Testis (tissue), 3 donors: ENCODE data around the gene MRPL50. TPM values are rescaled to one million over a fixed set of nuclear protein-coding genes. Genes with fewer than 3 reads are reported as not detected.

ENCODE experiments used
- DNase-seq: peaks from one replicate; pipeline ENCODE4 v3.0.0-alpha.2; 2019
- H3K27ac ChIP-seq, 2 donors: fragments of 200-600 bp; sonication (generic); one replicate each; pipeline ENCODE4 v1.5.1; 2019
- H3K27me3 ChIP-seq: fragments of 200-600 bp; sonication (generic); one replicate; pipeline ENCODE4 v1.5.1; 2019
- H3K36me3 ChIP-seq: fragments of 200-600 bp; sonication (generic); one replicate; pipeline ENCODE4 v1.5.1; 2017; ENCODE audit warnings: low read depth; ENCODE audit errors: missing control alignments
- H3K4me1 ChIP-seq: fragments of 200-600 bp; sonication (generic); one replicate; pipeline ENCODE4 v1.5.1; 2019
- H3K4me3 ChIP-seq, 2 donors: fragments of 200-600 bp; sonication (generic); one replicate each; pipeline ENCODE4 v1.5.1; 2017 to 2019
- H3K9me3 ChIP-seq: fragments of 200-600 bp; sonication (generic); one replicate; pipeline ENCODE4 v1.5.1; 2017
- CTCF ChIP-seq, 3 experiments: fragments of 450-650 bp in 2 of 3; fragments of 200-600 bp in 1 of 3; sonication (generic) in 1 of 3; IDR thresholded peaks; one replicate each; pipeline ENCODE4 v1.5.1; 2016 to 2019; ENCODE audit warnings: antibody characterized with exemption in 3 of 3, mild to moderate bottlenecking in 2 of 3, moderate library complexity in 1 of 3
- POLR2A ChIP-seq: fragments of 450-650 bp; IDR thresholded peaks from one replicate; pipeline ENCODE4 v1.6.1; 2017; ENCODE audit warnings: antibody characterized with exemption, mild to moderate bottlenecking, moderate library complexity
- WGBS, 2 donors: methylation state at CpG; one replicate each; pipeline ENCODE4 v1.1.5; 2018; 5-methylcytosine and 5-hydroxymethylcytosine counted together
- intact Hi-C: fragments of 100-400 bp; cut with DNase I; formaldehyde crosslinking; loops from one replicate; pipeline ENCODE4 v1.15.1; 2023; ENCODE audit warnings: low total_unique reads
- polyA plus RNA-seq: library from polyadenylated mRNA; stranded (reverse); fragments of 350-450 nt; fragmentation: Illumina TruSeq; extraction: RNeasy Lipid Tissue Mini Kit (QIAGEN cat#74804); gene quantifications from one replicate; pipeline ENCODE4 v1.2.3, GENCODE V29; 2014; ENCODE audit warnings: low read depth, low replicate concordance; ENCODE audit not compliant: insufficient read depth
- total RNA-seq, 2 donors: library from RNA; depleted of rRNA; stranded (reverse); fragments of >200 nt; gene quantifications; one replicate each; pipeline ENCODE4 v1.2.3, GENCODE V29; 2016

The MRPL50 gene
- total and polyA plus RNA-seq, 3 donors from 2014 or later = 10.5 to 18.3 (median 15.4) TPM

GRCh38 chr9:101414839-101415238 is 16.4 kb upstream of the MRPL50 start:
- Histone ChIP-seq H3K27me3 (no peaks in the 10 kb centered on the region), H3K4me1 (no peaks in the 10 kb centered on the region), H3K4me3 (no peak overlapping the region), H3K36me3 (no peaks in the 10 kb centered on the region), H3K27ac (no peak overlapping the region), H3K9me3 (no peaks in the 10 kb centered on the region)
- no peak for DNase-seq
- intact Hi-C loops = no loop called here
- TF ChIP-seq POLR2A (no peak), CTCF (IDR thresholded peaks at IDR 0.05) (no peak)

GRCh38 chr9:101409079-101409477 is 10.7 kb upstream of the MRPL50 start:
- Histone ChIP-seq H3K4me1 (no peaks in the 10 kb centered on the region), H3K9me3 (no peaks in the 10 kb centered on the region), H3K27ac (no peak overlapping the region), H3K4me3 (no peak overlapping the region), H3K27me3 (no peaks in the 10 kb centered on the region), H3K36me3 (no peaks in the 10 kb centered on the region)
- TF ChIP-seq CTCF (IDR thresholded peaks at IDR 0.05) (no peak), POLR2A (no peak)
- no peak for DNase-seq
- WGBS, 2 donors = 95 to 97% methylated on average over 4 of the region's 4 CpGs
- intact Hi-C loops = no loop called here

GRCh38 chr9:101408374-101409078 is 10.1 kb upstream of the MRPL50 start:
- Histone ChIP-seq H3K27me3 (no peaks in the 10 kb centered on the region), H3K36me3 (no peaks in the 10 kb centered on the region), H3K9me3 (no peaks in the 10 kb centered on the region), H3K4me3 (no peak overlapping the region), H3K4me1 (no peaks in the 10 kb centered on the region), H3K27ac (no peak overlapping the region)
- intact Hi-C loops = no loop called here
- DNase-seq = no peak
- 95 to 97% methylated on average over 5 of the region's 5 CpGs for WGBS, 2 donors
- TF ChIP-seq CTCF (IDR thresholded peaks at IDR 0.05) (no peak), POLR2A (no peak)

GRCh38 chr9:101403516-101404285 is 5.3 kb upstream of the MRPL50 start:
- WGBS, 2 donors = 91% methylated on average over 9 of the region's 9 CpGs

More at GRCh38 chr9:101403516-101404285, 5.3 kb upstream of the MRPL50 start:
- H3K27me3 ChIP-seq = no peaks in the 10 kb centered on the region
- no peak overlapping the region for H3K27ac ChIP-seq
- intact Hi-C loops = loop anchor here (5.0 kb wide), 1 partner anchor 129 kb away; the partner anchor contains the start of gene RNF20
- H3K4me1 ChIP-seq = peaks cover 9% of the 10 kb centered on the region
- DNase-seq = no peak
- H3K4me3 ChIP-seq = no peak overlapping the region
- no peaks in the 10 kb centered on the region for H3K9me3 ChIP-seq
- no peak for TF ChIP-seq CTCF (IDR thresholded peaks at IDR 0.05)
- TF ChIP-seq POLR2A = no peak
- peaks cover 4% of the 10 kb centered on the region for H3K36me3 ChIP-seq
